K562 (cell line): ENCODE data around the gene TMEM61. TPM values are rescaled to one million over a fixed set of nuclear protein-coding genes. Genes with fewer than 3 reads are reported as not detected.
"Not testable (repeated sequence)": the region's sequence is repeated elsewhere in the genome, so short reads cannot be mapped to it uniquely, and the experiment has no call there.

ENCODE experiments used
- ATAC-seq: fragments of 200-7000 bp; cut with Tn5 transposase; 3 replicates; pipeline ENCODE4 v1.9.1; 2020; ENCODE audit warnings: moderate library complexity
- BruUV-seq: library from RNA; stranded (reverse); fragments of 400-500 nt; replicated peaks from 2 replicates; lab custom pipeline; 2021; lab: Mats Ljungman, UMichigan
- CTCF ChIA-PET: fragments of 300-600 bp; formaldehyde crosslinking; extraction: SDS; loops from one replicate; lab custom pipeline; 2021; ENCODE audit warnings: low intra/inter-chr PET ratio; lab: Yijun Ruan, JAX
- POLR2A ChIA-PET: fragments of 300-600, 350-650 bp; sonication (Branson Sonifier 250); formaldehyde crosslinking; extraction: SDS; loops from one replicate; lab custom pipeline; 2021; ENCODE audit warnings: antibody characterized with exemption, inconsistent platforms; lab: Yijun Ruan, JAX
- DNase-seq, 4 experiments: peaks; one replicate each; pipeline versions ENCODE4 v3.0.0 to v3.0.0-alpha.2; 2011 to 2018; ENCODE audit warnings: low spot score in 3 of 4, mixed read lengths in 3 of 4; ENCODE audit errors: extremely low read depth in 1 of 4
- FAIRE-seq: peaks from 2 replicates; lab custom pipeline; 2011; peaks lifted over from hg19 to GRCh38; lab: Jason Lieb, UNC
- H2AFZ ChIP-seq: 2 replicates; pipeline ENCODE4 v1.6.0; 2011; ENCODE audit warnings: low read depth, low read length, control low read depth, inconsistent platforms
- H3K27ac ChIP-seq: fragments of 200-600 bp; 3 replicates; pipeline ENCODE4 v1.8.0; 2011; ENCODE audit warnings: low read depth, mild to moderate bottlenecking, control low read depth, inconsistent platforms, low read length, moderate library complexity, mixed read lengths; ENCODE audit errors: extremely low read depth
- H3K27me3 ChIP-seq, 2 experiments: fragments of 300-600 bp in 1 of 2; 2 replicates in 1 of 2; 3 replicates in 1 of 2; pipeline versions ENCODE4 v1.6.0 to v1.8.0; 2011; ENCODE audit warnings: inconsistent platforms in 2 of 2, low read length in 2 of 2, mild to moderate bottlenecking in 1 of 2, mixed read lengths in 1 of 2, moderate library complexity in 1 of 2; ENCODE audit not compliant: control insufficient read depth in 2 of 2, insufficient read depth in 2 of 2
- H3K36me3 ChIP-seq: fragments of 300-600 bp; 3 replicates; pipeline ENCODE4 v1.8.0; 2011; ENCODE audit warnings: mild to moderate bottlenecking, low read length, inconsistent platforms; ENCODE audit not compliant: control insufficient read depth, insufficient read depth
- H3K4me1 ChIP-seq, 2 experiments: fragments of 200-600 bp in 1 of 2; replicated peaks in 1 of 2; 2 replicates in 1 of 2; 3 replicates in 1 of 2; pipeline versions ENCODE4 v1.5.1 to v1.8.0; 2011; ENCODE audit warnings: inconsistent platforms in 2 of 2, low read length in 2 of 2, mild to moderate bottlenecking in 1 of 2, mixed read lengths in 1 of 2, moderate library complexity in 1 of 2; ENCODE audit not compliant: control insufficient read depth in 2 of 2, insufficient read depth in 2 of 2
- H3K4me2 ChIP-seq: 2 replicates; pipeline ENCODE4 v1.6.1; 2011; ENCODE audit warnings: low read length, control low read depth, inconsistent platforms, mixed read lengths; ENCODE audit not compliant: insufficient read depth
- H3K4me3 ChIP-seq: fragments of 200-600 bp; sonication (generic), shearing (Covaris generic); 2 replicates; pipeline ENCODE4 v1.5.1; 2016; ENCODE audit warnings: control low read depth, inconsistent platforms
- H3K79me2 ChIP-seq: fragments of 200-600 bp; 3 replicates; pipeline ENCODE4 v1.8.0; 2011; ENCODE audit warnings: low read length, inconsistent platforms; ENCODE audit not compliant: control insufficient read depth, insufficient read depth
- H3K9ac ChIP-seq, 2 experiments: 2 replicates each; pipeline versions ENCODE4 v1.6.0 to v1.6.1; 2011; ENCODE audit warnings: low read depth in 2 of 2, low read length in 2 of 2, control low read depth in 1 of 2, inconsistent platforms in 1 of 2, mild to moderate bottlenecking in 1 of 2, mixed read lengths in 1 of 2; ENCODE audit not compliant: insufficient read depth in 1 of 2
- H3K9me1 ChIP-seq: one replicate; pipeline ENCODE4 v1.6.0; 2011; ENCODE audit warnings: inconsistent platforms, mild to moderate bottlenecking, low read length, moderate library complexity; ENCODE audit not compliant: control insufficient read depth, insufficient read depth
- H3K9me3 ChIP-seq: replicated peaks from 2 replicates; pipeline ENCODE4 v1.5.1; 2011; ENCODE audit warnings: low read depth, low read length, inconsistent platforms; ENCODE audit not compliant: control insufficient read depth, insufficient read depth
- H4K20me1 ChIP-seq: replicated peaks from 2 replicates; pipeline ENCODE4 v1.6.1; 2011; ENCODE audit warnings: low read length, inconsistent platforms, mixed read lengths; ENCODE audit not compliant: control insufficient read depth, insufficient read depth
- CBX3 ChIP-seq, 2 experiments: IDR thresholded peaks; 1 replicate in 1 of 2; 2 replicates in 1 of 2; pipeline ENCODE4 v1.6.1; 2012; ENCODE audit warnings: inconsistent platforms in 2 of 2, low read length in 2 of 2, borderline replicate concordance in 1 of 2, control low read depth in 1 of 2
- CBX5 ChIP-seq: IDR thresholded peaks from 2 replicates; pipeline ENCODE4 v1.6.1; 2014; ENCODE audit warnings: low read depth, borderline replicate concordance
- STAT5B ChIP-seq: fragments of 250-450 bp; sonication (Bioruptor Pico); IDR thresholded peaks from 2 replicates; pipeline ENCODE4 v1.8.0; 2021; ENCODE audit warnings: mild to moderate bottlenecking, inconsistent platforms
- TRIM28 ChIP-seq: fragments of 450-650 bp; IDR thresholded peaks from 2 replicates; pipeline ENCODE4 v1.6.1; 2017
- ZFP36 ChIP-seq: fragments of 150-350 bp; IDR thresholded peaks from 2 replicates; pipeline ENCODE4 v1.6.1; 2018; ENCODE audit warnings: low read length, low read depth; ENCODE audit not compliant: partially characterized antibody
- ZNF280A ChIP-seq: fragments of 450-650 bp; IDR thresholded peaks from 2 replicates; pipeline ENCODE4 v1.6.1; 2018; ENCODE audit warnings: mild to moderate bottlenecking, low read depth; ENCODE audit not compliant: partially characterized antibody
- ZNF431 ChIP-seq: sonication (generic); formaldehyde crosslinking; IDR thresholded peaks from 2 replicates; pipeline ENCODE4 v1.8.0; 2022; ENCODE audit warnings: mild to moderate bottlenecking, missing genetic modification reagents
- WGBS: fragments of 100-300 bp; shearing (Covaris generic); methylation state at CpG from one replicate; pipeline ENCODE4 v1.1.6; 2016; ENCODE audit warnings: low coverage, mixed read lengths; ENCODE audit not compliant: insufficient coverage; ENCODE audit errors: missing lambda C conversion rate; 5-methylcytosine and 5-hydroxymethylcytosine counted together
- in situ Hi-C: fragments of 300-500 bp; cut with MboI; formaldehyde crosslinking; loops from 4 replicates; pipeline ENCODE4 v1.15.0; 2018; ENCODE audit warnings: inconsistent platforms, mixed read lengths
- intact Hi-C: fragments of 100-400 bp; cut with micrococcal nuclease; formaldehyde crosslinking; loops from 2 replicates; pipeline ENCODE4 v1.14.2; 2022
- polyA plus RNA-seq, 8 experiments: library from polyadenylated mRNA; depleted of rRNA in 4 of 8; stranded (reverse) in 5 of 8; unstranded in 3 of 8; fragments of >200 nt; fragmentation: Nextera tagmentation in 2 of 8; fragmentation: Illumina TruSeq in 1 of 8; extraction: Ambion mirVana in 2 of 8; extraction: Trizol in 1 of 8; gene quantifications; 2 replicates each; pipeline versions ENCODE4 v1.2.1 to v1.2.3, GENCODE V29; 2011 to 2014; ENCODE audit warnings: inconsistent platforms in 1 of 8, missing spikeins in 1 of 8
- total RNA-seq, 7 experiments: library from RNA; depleted of rRNA in 6 of 7; stranded (reverse); fragments of >200 nt in 6 of 7; fragmentation: Illumina TruSeq in 2 of 7; extraction: Trizol in 2 of 7; gene quantifications; 2 replicates each; pipeline versions ENCODE4 v1.2.1 to v1.2.3, GENCODE V29; 2011 to 2021; ENCODE audit warnings: low replicate concordance in 1 of 7

TMEM61 gene
- total and polyA plus RNA-seq, 9 of the 15 experiments (the other 6 are each of a cell fraction or from before 2014, with no cell fraction given) = not detected

- TF ChIP-seq STAT5B (CRISPR knock-in tag) = no peak
Measured at GRCh38 chr1:54931275-54931840, 49.1 kb upstream of the TMEM61 start (continued).

- H3K27ac ChIP-seq, H3K4me2 ChIP-seq, H3K27me3 ChIP-seq, H3K36me3 ChIP-seq, H4K20me1 ChIP-seq, BruUV-seq, in situ Hi-C loops, H3K79me2 ChIP-seq, DNase-seq, ATAC-seq, H3K4me1 ChIP-seq, H3K9ac ChIP-seq, H3K4me3 ChIP-seq, H3K9me3 ChIP-seq, FAIRE-seq, H2AFZ ChIP-seq, intact Hi-C loops, CTCF ChIA-PET, H3K9me1 ChIP-seq: not testable (repeated sequence)
- POLR2A ChIA-PET = interaction anchor here (0.6 to 1.1 kb wide), 3 partner anchors 29 to 397 kb away, joined by 3 to 4 read pairs (median 4); no protein-coding TSS in a partner anchor
- TF ChIP-seq ZNF280A = peak; percentile 84
- TF ChIP-seq ZFP36 = peak; percentile 33
- 0 out of 2 replicates have a peak, but pooled peaks have one; percentile 21 for TF ChIP-seq CBX5
- peak in 1 of 2 experiments; percentile 15; a peak in 1 of 3 replicates for TF ChIP-seq CBX3 (IDR thresholded peaks at IDR 0.05; ENCODE audit: borderline replicate concordance in 1 of 2, low read length in 2 of 2)
- peak; percentile 98 for TF ChIP-seq ZNF431 (CRISPR knock-in tag)
- peak; percentile 79 for TF ChIP-seq TRIM28
- 1% methylated on average over 6 of the region's 6 CpGs for WGBS
Measured at GRCh38 chr1:54934081-54934480, 46.3 kb upstream of the TMEM61 start.
